Measurements from ENCODE around the gene CSRP3. TPM values are rescaled to one million over a fixed set of nuclear protein-coding genes. Genes with fewer than 3 reads are reported as not detected.

CSRP3 gene
- total RNA-seq, 4 donors from 2014 or later = not detected

DNA sequence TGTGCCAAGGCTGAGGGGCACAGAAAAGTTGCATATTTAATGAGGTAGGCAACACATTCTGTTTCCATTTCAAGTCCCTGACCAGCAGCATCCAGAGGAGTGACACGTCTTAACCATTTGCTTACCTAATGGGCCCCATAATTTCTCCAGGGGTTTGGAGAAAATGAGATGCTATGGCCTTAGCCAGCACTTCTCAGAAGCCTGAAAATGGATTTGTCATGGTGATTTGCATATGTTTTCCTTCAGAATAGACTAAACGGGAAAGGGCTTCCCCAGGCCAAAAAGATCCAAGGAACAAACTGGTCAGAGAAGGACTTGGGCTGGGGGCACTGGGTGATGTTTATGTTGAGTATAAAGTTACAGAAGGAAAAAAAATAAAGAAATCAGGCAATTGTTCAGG lies 16.7 kb downstream of the CSRP3 start:
- no peaks in the 10 kb centered on the region for H3K36me3 ChIP-seq
- H3K4me1 ChIP-seq = no peaks in the 10 kb centered on the region
- no peaks in the 10 kb centered on the region for H3K27me3 ChIP-seq
- whole genome bisulfite sequencing = 70% methylated on average over 2 of the region's 2 CpGs
- no peak overlapping the region for H3K27ac ChIP-seq
- no peak overlapping the region for H3K4me3 ChIP-seq
- TF ChIP-seq POLR2A (IDR thresholded peaks at IDR 0.05) (no peak), POLR2AphosphoS5 (IDR thresholded peaks at IDR 0.05) (no peak), EP300 (IDR thresholded peaks at IDR 0.05) (no peak)
- TF ChIP-seq, protein P1, sequence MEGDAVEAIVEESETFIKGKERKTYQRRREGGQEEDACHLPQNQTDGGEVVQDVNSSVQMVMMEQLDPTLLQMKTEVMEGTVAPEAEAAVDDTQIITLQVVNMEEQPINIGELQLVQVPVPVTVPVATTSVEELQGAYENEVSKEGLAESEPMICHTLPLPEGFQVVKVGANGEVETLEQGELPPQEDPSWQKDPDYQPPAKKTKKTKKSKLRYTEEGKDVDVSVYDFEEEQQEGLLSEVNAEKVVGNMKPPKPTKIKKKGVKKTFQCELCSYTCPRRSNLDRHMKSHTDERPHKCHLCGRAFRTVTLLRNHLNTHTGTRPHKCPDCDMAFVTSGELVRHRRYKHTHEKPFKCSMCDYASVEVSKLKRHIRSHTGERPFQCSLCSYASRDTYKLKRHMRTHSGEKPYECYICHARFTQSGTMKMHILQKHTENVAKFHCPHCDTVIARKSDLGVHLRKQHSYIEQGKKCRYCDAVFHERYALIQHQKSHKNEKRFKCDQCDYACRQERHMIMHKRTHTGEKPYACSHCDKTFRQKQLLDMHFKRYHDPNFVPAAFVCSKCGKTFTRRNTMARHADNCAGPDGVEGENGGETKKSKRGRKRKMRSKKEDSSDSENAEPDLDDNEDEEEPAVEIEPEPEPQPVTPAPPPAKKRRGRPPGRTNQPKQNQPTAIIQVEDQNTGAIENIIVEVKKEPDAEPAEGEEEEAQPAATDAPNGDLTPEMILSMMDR (IDR thresholded peaks at IDR 0.05) = no peak
- no peak for DNase-seq (ENCODE audit: low spot score in 2 of 2)
- H3K9me3 ChIP-seq = no peaks in the 10 kb centered on the region

DNA sequence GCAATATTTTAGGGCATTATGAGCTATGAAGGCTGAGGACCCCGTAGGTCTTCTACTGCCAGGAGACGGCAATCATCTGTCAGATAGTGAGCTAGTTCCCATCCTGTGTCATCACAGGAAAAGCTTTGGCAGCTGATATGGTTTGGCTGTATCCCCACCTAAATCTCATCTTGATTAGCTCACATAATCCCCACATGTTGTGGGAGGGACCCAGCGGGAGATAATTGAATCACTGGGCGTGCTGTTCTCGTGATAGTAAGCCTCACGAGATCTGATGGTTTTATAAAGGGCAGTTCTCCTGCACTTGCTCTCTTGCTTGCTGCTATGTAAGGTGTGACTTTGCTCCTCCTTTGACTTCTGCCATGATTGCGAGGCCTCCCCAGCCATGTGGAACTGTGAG lies 18.1 kb downstream of the CSRP3 start:
- WGBS = 77% methylated on average over 7 of the region's 7 CpGs
- no peaks in the 10 kb centered on the region for H3K9me3 ChIP-seq
- H3K4me3 ChIP-seq = no peak overlapping the region
- TF ChIP-seq EP300 (IDR thresholded peaks at IDR 0.05) = no peak
- TF ChIP-seq, protein P1 (IDR thresholded peaks at IDR 0.05) = no peak
- TF ChIP-seq POLR2A (IDR thresholded peaks at IDR 0.05) = no peak
- no peak for TF ChIP-seq POLR2AphosphoS5 (IDR thresholded peaks at IDR 0.05)
- H3K36me3 ChIP-seq = no peaks in the 10 kb centered on the region
- no peak for DNase-seq (ENCODE audit: low spot score in 2 of 2)
- no peaks in the 10 kb centered on the region for H3K4me1 ChIP-seq
- no peak overlapping the region for H3K27ac ChIP-seq
- H3K27me3 ChIP-seq = no peaks in the 10 kb centered on the region

DNA sequence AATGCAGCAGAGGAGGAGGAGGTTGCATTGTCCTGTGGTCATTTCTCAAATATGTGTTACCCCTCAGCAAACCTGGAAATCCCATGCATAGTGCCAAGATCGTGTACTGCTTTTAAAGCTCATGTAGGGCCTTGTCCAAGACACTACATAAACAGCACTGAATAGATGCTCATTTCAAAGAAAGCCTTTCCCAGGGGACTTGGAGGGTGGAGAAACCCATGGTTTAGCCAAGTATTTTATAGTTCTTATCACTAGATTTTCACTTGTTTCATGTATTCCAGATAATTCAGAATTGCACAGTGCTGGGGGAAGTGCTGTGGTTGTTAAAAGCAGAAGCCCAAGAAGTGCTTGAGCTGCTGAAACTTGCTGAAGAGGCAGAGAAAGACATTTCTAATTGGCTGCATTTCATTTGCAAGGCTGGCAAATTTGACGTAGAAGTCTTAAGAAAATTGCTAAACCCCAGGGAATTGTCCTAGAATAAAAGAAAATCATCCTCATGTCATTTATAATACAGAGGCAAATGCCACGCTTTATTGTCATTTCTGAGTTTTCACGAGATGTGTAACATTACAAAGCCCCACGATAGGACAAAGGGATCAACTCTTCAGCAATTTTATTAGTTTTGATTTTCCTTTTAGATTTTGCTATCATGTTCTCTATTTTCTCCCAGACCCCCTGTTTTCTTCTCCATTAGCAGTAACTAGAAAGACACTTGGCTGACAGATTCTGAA lies 20.1 kb downstream of the CSRP3 start:
- Histone ChIP-seq H3K36me3 (peaks cover 5% of the 10 kb centered on the region), H3K4me1 (no peaks in the 10 kb centered on the region), H3K27ac (no peak overlapping the region), H3K4me3 (no peak overlapping the region), H3K9me3 (no peaks in the 10 kb centered on the region), H3K27me3 (no peaks in the 10 kb centered on the region)
- WGBS = 70% methylated on average over 5 of the region's 5 CpGs
- TF ChIP-seq POLR2AphosphoS5 (IDR thresholded peaks at IDR 0.05) (no peak), EP300 (IDR thresholded peaks at IDR 0.05) (no peak), POLR2A (IDR thresholded peaks at IDR 0.05) (no peak)
- TF ChIP-seq, protein P1 (IDR thresholded peaks at IDR 0.05) = no peak
- DNase-seq (ENCODE audit: low spot score in 2 of 2) = no peak

GRCh38 chr11:19176629-19177186 lies 25.1 kb downstream of the CSRP3 start:
- Histone ChIP-seq H3K27me3 (no peaks in the 10 kb centered on the region), H3K36me3 (peaks cover 37% of the 10 kb centered on the region), H3K9me3 (no peaks in the 10 kb centered on the region), H3K4me1 (no peaks in the 10 kb centered on the region), H3K4me3 (no peak overlapping the region), H3K27ac (no peak overlapping the region)
- DNase-seq (ENCODE audit: low spot score in 2 of 2) = no peak
- WGBS = 80% methylated on average over 2 of the region's 2 CpGs
- no peak for TF ChIP-seq POLR2A (IDR thresholded peaks at IDR 0.05)
- no peak for TF ChIP-seq POLR2AphosphoS5 (IDR thresholded peaks at IDR 0.05)
- TF ChIP-seq, protein P1 (IDR thresholded peaks at IDR 0.05) = no peak
- no peak for TF ChIP-seq EP300 (IDR thresholded peaks at IDR 0.05)

DNA sequence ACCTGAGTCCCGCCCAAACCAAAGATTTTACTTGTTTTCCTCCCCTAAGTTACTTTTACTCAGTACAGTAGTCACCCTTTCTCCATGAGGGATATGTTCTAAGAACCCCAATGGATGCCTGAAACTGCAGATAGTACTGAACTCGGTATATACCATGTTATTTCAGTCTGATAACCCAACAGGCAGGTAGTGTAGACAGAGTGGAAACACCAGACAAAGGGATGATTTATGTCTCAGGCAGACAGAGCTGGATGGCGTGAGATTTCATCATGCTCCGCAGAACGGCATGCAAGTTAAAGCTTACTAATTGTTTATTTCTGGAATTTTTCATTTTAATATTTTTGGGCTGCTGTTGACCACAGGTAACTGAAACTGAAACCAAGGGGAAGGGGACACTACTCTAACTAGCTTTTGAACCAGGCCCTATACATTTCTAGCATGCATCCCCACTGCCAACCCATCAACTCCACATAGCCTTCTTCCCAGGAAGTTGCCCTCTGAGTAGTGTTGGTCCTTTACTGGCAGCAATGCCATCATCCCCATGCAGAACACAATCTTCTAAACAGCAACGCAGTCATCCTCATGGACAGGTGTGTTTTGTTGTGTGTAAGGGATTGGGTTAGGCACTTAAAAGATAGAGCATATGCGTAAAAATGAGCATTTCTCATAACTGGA lies 27.7 kb downstream of the CSRP3 start:
- Histone ChIP-seq H3K9me3 (no peaks in the 10 kb centered on the region), H3K27ac (no peak overlapping the region), H3K4me1 (no peaks in the 10 kb centered on the region), H3K27me3 (no peaks in the 10 kb centered on the region), H3K36me3 (peaks cover 45% of the 10 kb centered on the region), H3K4me3 (no peak overlapping the region)
- TF ChIP-seq POLR2AphosphoS5 (IDR thresholded peaks at IDR 0.05) (no peak), EP300 (IDR thresholded peaks at IDR 0.05) (no peak), POLR2A (IDR thresholded peaks at IDR 0.05) (no peak)
- TF ChIP-seq, protein P1 (IDR thresholded peaks at IDR 0.05) = no peak
- 92% methylated on average over 7 of the region's 7 CpGs for WGBS
- DNase-seq (ENCODE audit: low spot score in 2 of 2) = no peak
